Activated T-helper 17 cell treated with anti-CD3 and anti-CD28 coated beads, Interleukin-2, amount 50 U/mL, for 72 hours (primary cell): ENCODE results near the gene VAT1L. TPM values are rescaled to one million over a fixed set of nuclear protein-coding genes. Genes with fewer than 3 reads are reported as not detected.

Source experiments
- ATAC-seq: fragments of 150-1000 bp; cut with Tn5 transposase; replicated peaks from 2 replicates; pipeline ENCODE4 v1.10.0; 2021; ENCODE audit warnings: mild to moderate bottlenecking, moderate library complexity
- H3K27ac Mint-ChIP-seq: one replicate; pipeline ENCODE4 v1.8.0; 2022; ENCODE audit warnings: mixed read lengths
- H3K27me3 Mint-ChIP-seq: one replicate; pipeline ENCODE4 v1.8.0; 2022; ENCODE audit warnings: mixed read lengths
- H3K36me3 Mint-ChIP-seq: one replicate; pipeline ENCODE4 v1.8.0; 2022; ENCODE audit warnings: low read depth, mild to moderate bottlenecking, mixed read lengths
- H3K4me1 Mint-ChIP-seq: one replicate; pipeline ENCODE4 v1.8.0; 2022; ENCODE audit warnings: mixed read lengths
- H3K4me3 Mint-ChIP-seq: one replicate; pipeline ENCODE4 v1.8.0; 2022; ENCODE audit warnings: mild to moderate bottlenecking, mixed read lengths
- H3K9me3 Mint-ChIP-seq: one replicate; pipeline ENCODE4 v1.8.0; 2022; ENCODE audit warnings: mixed read lengths
- total RNA-seq, 2 donors: library from RNA; stranded (reverse); gene quantifications; one replicate each; pipeline ENCODE4 v1.2.3, GENCODE V29; 2022

Gene VAT1L
- total RNA-seq, 2 donors from 2014 or later: not detected

DNA sequence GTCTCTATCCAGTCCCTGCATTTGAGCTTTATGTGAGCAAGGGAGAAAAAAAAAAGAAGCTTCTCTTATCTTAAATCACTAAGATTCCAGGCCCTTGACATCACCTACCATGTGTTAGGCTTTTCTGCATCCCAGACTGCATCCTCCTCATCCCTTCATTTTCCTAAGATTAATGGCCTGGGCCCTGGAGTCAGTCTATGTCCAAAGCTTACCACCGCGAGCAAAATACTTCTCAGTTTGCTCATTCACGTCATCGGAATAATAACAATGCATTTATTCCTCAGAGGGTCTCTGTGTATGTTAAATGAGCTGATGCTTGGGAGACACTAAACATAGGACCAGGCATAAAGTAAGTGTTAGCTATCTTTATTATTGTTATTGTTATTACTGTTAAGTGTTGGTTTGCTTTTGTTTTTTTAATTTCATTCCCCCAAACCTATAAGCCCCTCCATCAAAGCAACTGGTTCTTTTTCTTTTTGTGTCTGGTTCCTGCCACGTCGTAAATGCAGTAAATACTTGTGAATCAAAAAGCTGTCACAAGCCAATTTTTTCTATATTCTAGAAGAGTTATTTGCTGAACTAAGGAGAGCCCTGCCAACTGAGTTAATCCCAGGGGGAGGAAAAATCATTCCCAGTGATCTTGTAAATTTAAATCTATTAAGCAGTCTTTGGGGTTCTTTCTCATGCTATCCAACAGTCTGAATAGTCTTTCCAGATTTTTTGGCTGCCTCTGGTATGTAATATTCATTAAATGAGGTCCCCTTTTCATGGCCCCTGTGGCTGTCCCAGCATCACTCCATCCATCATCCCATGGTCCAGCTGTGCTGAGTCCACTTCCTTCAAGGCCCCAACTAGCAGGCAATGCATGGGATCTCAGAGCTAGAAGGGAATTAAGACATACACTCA is 46.5 kb downstream of the VAT1L start:
- H3K4me3 Mint-ChIP-seq: no peak overlapping the region

DNA sequence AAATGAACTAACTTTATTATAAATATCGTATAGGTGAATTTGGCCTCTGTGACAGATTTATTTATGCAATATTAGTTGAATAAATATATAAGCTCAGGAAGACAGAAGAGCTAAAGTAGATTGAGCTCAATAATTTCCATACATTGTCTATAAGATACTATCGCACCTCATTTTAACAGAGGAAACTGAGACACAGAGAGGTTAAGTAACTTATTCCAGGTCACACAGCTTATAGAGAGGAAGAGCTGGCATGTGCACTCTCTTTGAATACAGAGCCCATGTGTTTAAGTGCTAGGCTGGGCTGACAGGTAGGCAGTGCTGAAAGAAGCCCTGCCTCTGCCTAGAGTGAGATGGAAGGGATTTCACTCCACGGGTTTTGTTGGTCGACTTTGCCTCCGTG is 48.4 kb downstream of the VAT1L start:
- Mint-ChIP-seq H3K27me3 (peaks cover 18% of the 10 kb centered on the region), H3K9me3 (no peaks in the 10 kb centered on the region), H3K4me3 (no peak overlapping the region), H3K4me1 (no peaks in the 10 kb centered on the region), H3K27ac (no peak overlapping the region), H3K36me3 (no peaks in the 10 kb centered on the region)
- no peak for ATAC-seq

More for the DNA sequence above, 46.5 kb downstream of the VAT1L start:
- no peak overlapping the region for H3K27ac Mint-ChIP-seq
- no peaks in the 10 kb centered on the region for H3K36me3 Mint-ChIP-seq
- ATAC-seq: no peak
- H3K27me3 Mint-ChIP-seq: peaks cover 15% of the 10 kb centered on the region
- H3K9me3 Mint-ChIP-seq: no peaks in the 10 kb centered on the region
- H3K4me1 Mint-ChIP-seq: no peaks in the 10 kb centered on the region

DNA sequence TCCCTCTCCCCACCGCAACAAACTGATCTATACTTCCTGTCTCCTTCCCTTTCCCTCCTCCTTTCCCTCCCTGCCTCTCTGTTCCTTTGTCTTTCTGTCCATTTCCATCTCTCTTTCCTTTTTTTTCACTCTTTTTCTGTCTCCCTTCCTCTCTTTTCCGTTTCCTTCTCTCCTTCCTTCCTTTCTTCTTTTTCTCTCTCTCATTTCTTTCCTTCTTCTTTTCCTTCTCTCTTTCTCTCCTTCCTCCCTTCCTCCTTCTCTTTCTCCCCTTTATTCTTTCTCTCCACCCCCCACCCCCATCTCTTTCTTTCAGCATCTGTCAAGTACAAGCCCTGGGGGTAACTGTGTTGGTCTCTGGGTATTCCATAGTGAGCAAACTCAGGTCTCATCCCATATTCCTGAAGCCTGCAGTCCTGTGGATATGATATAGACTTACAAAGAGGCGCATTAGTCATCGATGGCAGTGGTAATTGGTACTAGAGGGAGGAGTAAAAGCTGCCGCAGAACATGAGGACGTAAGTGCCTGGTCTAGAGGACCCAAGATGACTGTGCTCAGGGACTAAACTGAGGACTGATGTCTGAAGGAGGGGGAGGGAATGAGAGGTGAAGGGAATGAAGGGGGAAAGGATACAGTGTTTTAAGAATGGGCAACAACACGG is 50.4 kb downstream of the VAT1L start:
- Mint-ChIP-seq H3K4me3 (no peak overlapping the region), H3K27ac (no peak overlapping the region), H3K27me3 (peaks cover 16% of the 10 kb centered on the region), H3K9me3 (no peaks in the 10 kb centered on the region), H3K4me1 (no peaks in the 10 kb centered on the region), H3K36me3 (no peaks in the 10 kb centered on the region)
- ATAC-seq: no peak

DNA sequence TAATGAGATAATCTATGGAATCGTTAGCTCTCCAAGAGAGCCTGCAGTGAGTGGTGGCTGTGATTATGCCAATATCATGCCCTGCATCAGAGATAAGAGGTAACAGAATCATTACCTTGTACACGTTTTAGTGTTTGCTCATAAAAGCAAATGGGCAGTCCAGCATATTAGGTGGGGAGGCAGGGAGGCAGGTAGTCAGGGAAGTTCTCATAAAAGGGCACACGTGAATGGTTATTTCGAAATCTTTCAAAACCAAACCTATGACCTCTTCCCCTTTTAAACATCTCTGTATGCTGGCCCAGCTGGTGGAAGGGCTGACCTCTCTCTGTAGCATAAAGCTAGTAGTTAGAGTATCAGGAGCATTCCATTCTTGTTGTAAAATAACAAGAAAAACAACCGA is 51.7 kb downstream of the VAT1L start:
- no peak overlapping the region for H3K27ac Mint-ChIP-seq
- no peaks in the 10 kb centered on the region for H3K36me3 Mint-ChIP-seq
- H3K9me3 Mint-ChIP-seq: no peaks in the 10 kb centered on the region
- H3K4me1 Mint-ChIP-seq: no peaks in the 10 kb centered on the region
- no peak overlapping the region for H3K4me3 Mint-ChIP-seq
- H3K27me3 Mint-ChIP-seq: peaks cover 16% of the 10 kb centered on the region
- ATAC-seq: no peak

DNA sequence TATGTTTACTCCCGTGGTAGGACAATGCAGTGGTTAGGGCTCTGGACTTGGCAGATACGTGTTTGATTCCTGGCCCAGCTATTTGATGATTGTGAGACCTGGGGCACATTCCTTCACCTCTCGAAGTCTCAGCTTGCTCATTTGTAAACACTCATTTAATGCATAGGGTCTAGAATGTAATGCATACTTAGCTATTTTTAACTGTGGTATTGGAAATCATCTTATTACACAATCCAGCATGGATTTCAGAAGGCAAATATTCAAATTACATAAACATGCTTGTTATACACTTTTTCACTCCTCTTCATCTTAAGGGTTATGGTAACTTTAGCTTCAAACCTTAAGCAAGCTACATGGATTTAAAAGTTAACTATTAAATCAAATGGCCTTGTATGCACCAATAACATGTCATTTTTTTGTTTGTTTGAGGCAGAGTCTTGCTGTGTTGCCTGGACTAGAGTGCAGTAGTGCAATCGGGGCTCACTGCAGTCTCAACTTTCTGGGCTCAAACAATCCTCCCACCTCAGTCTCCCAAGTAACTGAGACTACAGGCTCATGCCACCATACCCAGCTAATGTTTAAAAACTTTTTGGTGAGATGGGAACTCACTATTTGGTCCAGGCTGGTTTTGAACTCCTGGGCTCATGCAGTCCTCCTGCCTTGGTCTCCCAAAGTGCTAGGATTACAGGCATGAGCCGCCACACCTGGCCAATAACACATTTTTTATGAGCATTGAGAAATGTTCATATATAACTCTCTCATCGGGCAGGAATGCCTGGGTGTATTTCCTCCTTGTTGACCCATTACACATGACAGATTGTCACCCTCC is 52.5 kb downstream of the VAT1L start:
- no peak overlapping the region for H3K4me3 Mint-ChIP-seq
- H3K27me3 Mint-ChIP-seq: peaks cover 22% of the 10 kb centered on the region
- H3K4me1 Mint-ChIP-seq: no peaks in the 10 kb centered on the region
- H3K36me3 Mint-ChIP-seq: no peaks in the 10 kb centered on the region
- no peak for ATAC-seq
- no peaks in the 10 kb centered on the region for H3K9me3 Mint-ChIP-seq
- H3K27ac Mint-ChIP-seq: no peak overlapping the region

DNA sequence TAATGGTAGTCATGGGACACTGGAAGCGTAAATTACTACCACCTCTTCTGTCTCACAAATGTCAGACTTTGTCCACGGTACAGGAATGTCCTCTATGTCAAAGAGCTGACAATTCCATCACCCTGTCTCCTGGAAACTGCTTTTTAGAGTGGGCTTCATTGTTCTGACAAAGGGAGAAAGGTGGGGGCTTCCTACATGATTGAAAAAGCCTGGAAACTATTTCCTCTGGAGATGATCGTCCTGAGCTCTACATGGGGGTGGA is 53.1 kb downstream of the VAT1L start:
- no peaks in the 10 kb centered on the region for H3K4me1 Mint-ChIP-seq
- H3K36me3 Mint-ChIP-seq: no peaks in the 10 kb centered on the region
- H3K9me3 Mint-ChIP-seq: no peaks in the 10 kb centered on the region
- H3K27me3 Mint-ChIP-seq: peaks cover 23% of the 10 kb centered on the region
- H3K4me3 Mint-ChIP-seq: no peak overlapping the region
- no peak overlapping the region for H3K27ac Mint-ChIP-seq
- no peak for ATAC-seq

DNA sequence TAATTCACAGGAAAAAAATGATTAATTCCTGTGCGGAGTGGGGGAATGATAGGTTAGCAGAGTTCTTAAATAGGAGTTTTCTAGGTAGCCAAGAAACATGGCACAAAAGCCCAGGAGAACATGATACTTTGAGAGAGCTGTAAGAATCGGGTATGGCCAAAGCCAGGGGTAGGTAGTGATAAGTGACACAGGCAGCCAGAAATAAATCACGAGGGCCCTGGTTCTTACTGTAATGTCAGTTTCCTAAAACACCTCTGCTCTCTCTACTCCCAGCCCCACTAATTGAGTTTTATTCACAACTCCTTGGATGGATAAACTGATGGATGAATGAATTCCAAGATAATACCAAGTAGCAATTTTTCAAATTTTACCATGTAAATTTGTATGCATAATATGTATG is 54.1 kb downstream of the VAT1L start:
- peaks cover 25% of the 10 kb centered on the region for H3K27me3 Mint-ChIP-seq
- no peaks in the 10 kb centered on the region for H3K4me1 Mint-ChIP-seq
- H3K9me3 Mint-ChIP-seq: no peaks in the 10 kb centered on the region
- H3K4me3 Mint-ChIP-seq: no peak overlapping the region
- H3K36me3 Mint-ChIP-seq: no peaks in the 10 kb centered on the region
- no peak for ATAC-seq
- no peak overlapping the region for H3K27ac Mint-ChIP-seq

DNA sequence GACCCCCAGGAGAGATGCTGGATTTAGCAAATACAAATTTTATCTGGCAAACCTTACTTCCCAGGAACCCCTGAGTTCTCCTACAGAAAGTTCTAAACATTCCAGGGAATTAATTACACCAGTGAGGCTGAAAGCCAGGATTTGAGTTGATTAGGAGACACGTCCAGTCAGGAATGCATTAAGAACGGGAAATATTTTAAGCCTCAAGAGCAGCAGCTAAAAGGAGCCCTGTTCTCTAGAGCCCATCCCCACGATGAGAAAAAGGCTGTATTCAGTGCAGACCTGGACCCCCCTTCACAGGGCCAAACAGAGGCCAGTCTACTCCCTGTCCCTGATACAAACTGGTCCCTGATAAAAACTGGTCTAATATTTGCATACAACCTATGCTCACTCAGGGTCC is 55.0 kb downstream of the VAT1L start:
- Mint-ChIP-seq H3K36me3 (no peaks in the 10 kb centered on the region), H3K27me3 (peaks cover 31% of the 10 kb centered on the region), H3K27ac (no peak overlapping the region), H3K9me3 (no peaks in the 10 kb centered on the region), H3K4me1 (no peaks in the 10 kb centered on the region), H3K4me3 (no peak overlapping the region)
- no peak for ATAC-seq

DNA sequence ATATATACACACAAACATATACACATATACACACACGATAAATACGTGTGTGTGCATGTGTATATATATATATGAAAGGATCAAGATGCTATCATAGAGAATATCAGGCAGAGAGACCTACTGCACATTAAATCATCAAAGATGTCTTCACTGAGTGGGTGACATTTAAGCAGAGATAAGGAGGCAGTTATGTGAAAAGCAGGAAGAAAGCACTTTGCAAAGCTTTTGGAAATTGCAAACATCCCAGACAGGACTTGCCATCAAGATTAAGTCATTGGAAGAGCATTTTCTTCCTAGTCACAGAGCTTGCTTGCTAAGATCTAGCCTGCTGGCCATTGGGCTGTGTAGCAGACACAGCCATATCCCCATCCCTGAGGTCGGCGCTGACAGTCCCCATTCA is 56.4 kb downstream of the VAT1L start:
- Mint-ChIP-seq H3K27me3 (peaks cover 24% of the 10 kb centered on the region), H3K36me3 (no peaks in the 10 kb centered on the region), H3K4me3 (no peak overlapping the region), H3K4me1 (no peaks in the 10 kb centered on the region), H3K9me3 (no peaks in the 10 kb centered on the region), H3K27ac (no peak overlapping the region)
- ATAC-seq: no peak

DNA sequence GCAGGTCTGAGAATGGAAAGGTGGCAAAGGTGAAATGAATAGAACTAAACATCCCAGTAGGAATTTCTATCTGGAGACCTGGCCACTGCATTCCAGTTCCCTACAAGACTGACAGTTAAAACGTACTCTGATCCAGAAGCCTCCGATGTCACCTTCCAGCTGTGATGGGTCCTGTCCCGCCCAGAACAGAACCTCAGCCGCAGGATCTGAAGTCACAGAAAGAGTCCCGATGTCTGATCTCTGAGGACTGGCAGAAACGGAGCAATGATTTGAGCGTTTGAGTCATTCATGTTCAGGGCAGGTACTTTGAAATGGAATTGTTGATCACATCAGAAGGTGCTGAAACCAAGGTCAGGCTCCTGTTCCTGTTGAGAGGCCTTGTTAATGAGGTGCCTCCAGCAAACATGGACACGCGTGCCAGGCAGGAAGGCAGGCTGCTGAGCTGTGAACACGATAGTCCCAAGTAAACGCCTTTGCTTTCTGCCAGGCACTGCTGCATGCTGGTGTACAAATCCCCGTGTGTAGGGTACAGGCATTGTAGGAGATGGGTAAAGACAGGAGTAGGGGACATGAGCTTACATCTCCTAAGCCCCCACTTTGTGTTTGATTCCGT is 61.4 kb downstream of the VAT1L start:
- Mint-ChIP-seq H3K36me3 (no peaks in the 10 kb centered on the region), H3K9me3 (no peaks in the 10 kb centered on the region), H3K27me3 (peaks cover 20% of the 10 kb centered on the region), H3K27ac (no peak overlapping the region), H3K4me3 (no peak overlapping the region), H3K4me1 (no peaks in the 10 kb centered on the region)
- ATAC-seq: no peak

DNA sequence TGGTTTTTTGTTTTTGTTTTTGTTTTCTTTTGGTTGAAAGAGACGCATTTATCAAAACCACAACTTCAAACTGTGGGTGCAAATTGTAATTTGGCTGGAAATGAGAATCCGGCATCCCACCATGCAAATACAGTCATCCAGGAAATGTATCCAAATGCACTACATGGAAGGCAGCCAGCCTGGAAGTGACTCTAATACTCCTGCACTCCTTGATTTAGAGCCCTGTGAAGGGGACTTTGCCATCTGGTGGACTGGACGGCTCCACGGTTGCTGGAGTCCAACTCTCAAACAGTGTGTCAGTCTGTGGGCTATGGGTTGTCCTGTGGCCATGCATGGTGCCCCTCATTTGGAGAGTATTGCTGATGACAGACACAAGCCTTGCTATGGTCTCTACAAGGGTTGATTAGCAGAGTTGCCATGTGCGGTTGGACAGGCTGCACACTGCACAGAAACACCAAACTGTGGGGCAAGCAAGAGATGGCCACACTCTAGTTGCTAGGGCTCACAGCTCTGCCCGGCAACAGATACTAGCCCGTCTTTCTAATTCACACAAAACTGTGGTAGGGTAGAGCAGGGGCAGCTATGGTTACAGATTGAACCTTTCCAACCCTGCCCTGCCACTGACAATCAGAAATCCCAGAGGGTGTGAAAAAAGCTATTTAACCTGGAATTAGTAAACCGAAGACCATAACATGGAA is 62.4 kb downstream of the VAT1L start:
- H3K4me3 Mint-ChIP-seq: no peak overlapping the region
- peaks cover 20% of the 10 kb centered on the region for H3K27me3 Mint-ChIP-seq
- no peaks in the 10 kb centered on the region for H3K36me3 Mint-ChIP-seq
- H3K4me1 Mint-ChIP-seq: no peaks in the 10 kb centered on the region
- no peaks in the 10 kb centered on the region for H3K9me3 Mint-ChIP-seq
- no peak for ATAC-seq
- H3K27ac Mint-ChIP-seq: no peak overlapping the region

DNA sequence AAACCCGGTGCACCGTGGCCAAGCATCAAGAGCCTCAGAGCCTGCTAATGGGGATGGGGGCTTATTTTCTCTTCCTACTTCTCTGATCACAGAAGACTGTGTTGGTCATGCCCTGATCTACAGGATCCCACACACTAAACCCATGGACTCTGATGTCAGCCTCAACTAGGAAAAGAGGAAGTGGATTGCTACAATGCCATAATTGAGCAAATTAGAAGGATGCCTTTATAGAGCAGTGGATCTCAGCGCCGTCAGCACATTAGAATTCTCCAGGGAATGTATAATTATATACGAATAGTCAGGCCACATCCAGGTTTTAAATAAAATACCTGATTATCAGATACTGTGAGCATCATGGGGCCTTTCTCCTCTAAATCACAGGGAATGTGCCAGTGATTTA is 64.8 kb downstream of the VAT1L start:
- ATAC-seq: no peak
- no peaks in the 10 kb centered on the region for H3K4me1 Mint-ChIP-seq
- peaks cover 25% of the 10 kb centered on the region for H3K27me3 Mint-ChIP-seq
- no peak overlapping the region for H3K4me3 Mint-ChIP-seq
- no peaks in the 10 kb centered on the region for H3K9me3 Mint-ChIP-seq
- no peaks in the 10 kb centered on the region for H3K36me3 Mint-ChIP-seq
- no peak overlapping the region for H3K27ac Mint-ChIP-seq

DNA sequence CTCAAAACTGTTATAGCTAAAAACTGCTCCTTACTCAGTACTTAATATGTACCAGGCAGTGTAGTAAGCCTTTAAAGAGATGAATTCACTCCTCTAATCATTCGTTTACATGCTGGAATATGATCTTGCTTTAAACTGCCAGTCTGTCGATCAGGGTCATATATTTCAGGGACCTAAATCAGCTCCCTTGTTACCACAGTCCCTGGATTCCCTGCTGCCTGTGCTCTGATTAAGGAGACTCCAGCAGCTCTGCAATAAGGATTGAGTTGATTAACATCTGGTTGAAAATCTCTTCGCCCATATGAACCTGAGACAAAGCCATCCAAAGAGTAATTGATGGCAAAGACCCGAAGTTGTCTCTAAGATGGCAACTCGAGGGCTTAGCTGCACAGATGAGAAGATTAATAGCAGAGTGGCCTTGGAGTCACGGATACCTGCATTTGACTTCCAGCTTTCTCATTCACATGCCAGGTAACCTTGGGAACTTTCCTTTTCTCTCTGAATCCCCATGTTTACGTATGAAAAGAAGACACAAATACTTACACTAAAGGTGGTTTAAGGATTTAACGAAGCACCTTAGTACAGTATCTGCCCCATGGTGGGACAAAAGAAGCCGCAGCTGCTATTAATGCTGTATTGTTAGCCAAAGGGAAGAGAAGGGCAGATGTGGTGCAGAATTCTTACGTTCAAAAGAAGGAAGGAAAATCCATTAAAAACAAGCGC is 68.2 kb downstream of the VAT1L start:
- Mint-ChIP-seq H3K4me1 (no peaks in the 10 kb centered on the region), H3K9me3 (no peaks in the 10 kb centered on the region), H3K27ac (no peak overlapping the region), H3K27me3 (peaks cover 36% of the 10 kb centered on the region), H3K4me3 (no peak overlapping the region), H3K36me3 (no peaks in the 10 kb centered on the region)
- no peak for ATAC-seq
